Limb (tissue), 2 donors: ENCODE measurements around the gene ZNF699.
"Not testable (repeated sequence)": the region's sequence is repeated elsewhere in the genome, so short reads cannot be mapped to it uniquely, and the experiment has no call there.

Experiments used
- DNase-seq, 2 donors: peaks; one replicate each; pipeline ENCODE4 v3.0.0-alpha.2; 2016; ENCODE audit errors: extremely low spot score in 2 of 2

ZNF699 gene

GRCh38 chr19:9309139-9309973 lies at the start of gene ZNF699:
ZNF699 (minus strand) TSS chr19:9309838; CDS start chr19:9305119, 4,719 bp downstream.
- DNase-seq: peak; percentile 98 to 99

GRCh38 chr19:9354651-9355050 lies 45.0 kb upstream of the ZNF699 start:
- no peak for DNase-seq

DNA sequence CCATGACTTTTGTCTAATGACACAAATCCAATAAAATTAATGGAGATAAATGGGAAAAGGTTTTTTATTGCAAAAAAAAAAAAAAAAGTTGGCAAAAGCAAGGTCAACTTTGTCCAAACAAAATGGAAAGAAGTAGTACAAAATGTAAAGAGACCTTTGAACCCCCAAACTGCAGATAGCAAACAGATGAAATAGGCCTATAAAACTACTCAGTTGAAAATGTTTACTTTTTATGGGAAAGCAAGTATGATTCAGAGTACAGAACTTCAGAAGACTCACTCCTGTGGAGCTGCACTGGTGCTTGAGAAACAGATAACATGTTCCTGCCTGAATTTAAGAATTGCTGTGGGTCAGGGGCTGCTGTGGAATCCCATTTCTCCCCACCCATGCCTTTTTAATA lies 43.4 kb upstream of the ZNF699 start:
- DNase-seq: no peak

- DNase-seq: no peak
Observed at GRCh38 chr19:9352505-9352904, 42.9 kb upstream of the ZNF699 start.

DNA sequence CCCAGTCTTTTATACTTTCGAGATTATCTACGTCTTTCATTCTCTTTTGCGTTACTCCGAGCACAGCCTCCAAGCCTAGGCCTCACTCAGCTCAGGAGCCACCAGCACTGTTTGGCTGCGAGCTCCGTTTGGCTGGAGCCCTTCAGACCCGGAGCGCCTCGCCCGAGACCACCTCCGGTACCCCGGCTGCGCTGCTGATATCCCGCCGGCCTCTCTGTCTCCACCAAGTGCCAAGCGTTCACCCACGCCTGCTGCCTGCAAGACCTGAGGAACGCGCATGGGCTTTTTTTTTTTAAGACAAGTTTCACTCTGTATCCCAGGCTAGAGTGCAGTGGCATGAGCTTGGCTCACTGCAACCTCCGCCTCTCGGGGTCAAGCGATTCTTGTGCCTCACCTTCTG lies 39.0 kb upstream of the ZNF699 start:
- DNase-seq: no peak

- no peak for DNase-seq
Observed at GRCh38 chr19:9348253-9348652, 38.6 kb upstream of the ZNF699 start.

- no peak for DNase-seq
Observed at GRCh38 chr19:9345005-9345404, 35.4 kb upstream of the ZNF699 start.

DNA sequence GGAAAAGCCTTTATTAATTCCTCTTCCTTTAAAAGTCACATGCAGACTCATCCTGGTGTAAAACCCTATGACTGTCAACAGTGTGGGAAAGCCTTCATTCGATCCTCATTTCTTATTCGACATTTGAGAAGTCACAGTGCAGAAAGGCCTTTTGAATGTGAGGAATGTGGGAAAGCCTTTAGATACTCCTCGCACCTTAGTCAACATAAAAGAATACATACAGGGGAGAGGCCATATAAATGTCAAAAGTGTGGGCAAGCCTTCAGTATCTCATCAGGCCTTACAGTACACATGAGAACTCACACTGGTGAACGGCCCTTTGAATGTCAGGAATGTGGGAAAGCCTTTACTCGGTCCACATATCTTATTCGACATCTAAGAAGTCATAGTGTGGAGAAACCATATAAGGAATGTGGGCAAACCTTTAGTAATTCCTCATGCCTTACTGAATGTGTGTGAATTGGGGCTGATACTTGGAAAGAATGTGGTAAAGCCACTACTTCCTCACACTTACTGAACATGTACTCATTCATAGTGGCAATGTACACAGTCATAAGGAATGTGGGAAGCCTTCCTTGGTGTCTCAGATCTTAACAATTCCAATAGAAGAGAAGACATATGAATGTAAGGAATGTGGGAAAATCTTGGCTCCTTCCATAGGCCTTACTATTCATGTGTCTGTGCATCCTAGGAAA lies 33.1 kb upstream of the ZNF699 start:
- DNase-seq: no peak

GRCh38 chr19:9329999-9330398 lies 20.4 kb upstream of the ZNF699 start:
- DNase-seq: no peak

DNA sequence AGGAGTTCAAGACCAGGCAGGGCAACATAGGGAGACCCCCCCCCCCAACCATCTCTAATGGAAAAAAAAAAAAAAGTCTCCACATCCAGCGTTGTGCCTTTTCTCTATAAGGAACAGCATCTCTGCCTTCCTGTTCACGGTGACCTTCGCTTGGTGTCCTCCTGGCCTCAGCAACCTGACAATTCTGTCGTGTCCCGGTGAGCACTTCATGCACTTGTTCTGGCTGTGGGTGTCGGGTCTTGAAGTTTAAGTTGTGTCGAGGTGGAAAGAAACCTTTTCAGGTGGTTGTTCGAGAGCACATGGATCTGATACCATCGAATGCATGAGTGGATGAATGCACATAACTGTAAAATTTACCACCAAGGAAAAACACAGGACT lies 14.9 kb upstream of the ZNF699 start:
- DNase-seq: no peak

DNA sequence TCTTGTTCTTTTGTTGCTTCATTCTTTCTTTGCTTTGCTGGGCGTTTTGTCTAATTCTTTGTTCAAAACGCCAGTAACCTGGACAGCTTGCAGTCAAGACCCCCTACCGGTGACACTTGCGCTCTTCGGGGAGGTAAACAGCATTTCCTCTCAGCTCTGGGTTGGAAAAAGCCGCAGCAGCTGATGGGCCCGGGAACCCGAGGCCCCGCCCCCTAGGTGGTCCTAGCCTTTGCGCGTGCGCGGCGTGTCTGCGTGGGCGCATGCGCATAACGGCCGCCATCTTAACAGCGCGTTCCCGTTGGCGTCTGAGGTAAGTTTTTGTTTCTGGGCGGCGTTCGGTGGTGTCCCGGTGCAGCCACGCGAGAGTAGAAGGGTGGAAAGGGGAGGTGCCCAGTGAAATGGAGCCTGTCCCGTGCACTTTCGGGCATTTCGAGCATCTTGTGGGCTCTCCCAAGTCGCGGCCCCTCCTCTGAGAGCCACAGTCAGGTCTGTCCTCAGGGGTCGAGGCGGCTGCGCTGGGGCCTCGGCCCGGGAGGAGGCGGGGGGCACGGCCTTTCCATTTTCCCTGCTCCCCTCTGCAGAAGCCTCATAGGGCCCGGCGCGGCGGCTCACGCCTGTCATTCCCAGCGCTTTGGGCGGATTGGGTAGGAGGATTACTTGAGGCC lies 14.4 kb upstream of the ZNF699 start, which contains the start of gene ZNF559:
Gene ZNF559, plus strand, starts transcription at position 261 of the 665 bp plus-strand sequence. CDS start 14,371 bp downstream, outside the sequence.
- peak; percentile 97 to 99 for DNase-seq

GRCh38 chr19:9323557-9323918 lies 13.9 kb upstream of the ZNF699 start:
- peak in 1 of 2 donors; percentile 47 for DNase-seq

- DNase-seq: not testable (repeated sequence)
Observed at GRCh38 chr19:9322201-9322600, 12.6 kb upstream of the ZNF699 start.

DNA sequence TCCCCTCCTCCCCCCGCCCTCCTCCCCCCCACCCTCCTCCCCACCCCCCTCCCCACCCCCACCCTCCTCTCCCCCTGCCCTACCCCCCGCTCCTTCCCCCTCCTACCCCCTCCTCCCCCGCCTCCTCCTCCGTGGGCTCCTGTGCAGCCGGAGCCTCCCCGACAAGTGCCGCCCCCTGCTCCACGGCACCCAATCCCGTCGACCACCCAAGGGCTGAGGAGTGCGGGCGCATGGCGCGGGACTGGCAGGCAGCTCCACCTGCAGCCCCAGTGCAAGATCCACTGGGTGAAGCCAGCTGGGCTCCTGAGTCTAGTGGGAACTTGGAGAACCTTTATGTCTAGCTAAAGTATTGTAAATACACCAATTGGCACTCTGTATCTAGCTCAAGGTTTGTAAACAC lies 12.1 kb upstream of the ZNF699 start:
- not testable (repeated sequence) for DNase-seq

- peak in 1 of 2 donors; percentile 28 for DNase-seq
Observed at GRCh38 chr19:9321338-9321737, 11.7 kb upstream of the ZNF699 start.

DNA sequence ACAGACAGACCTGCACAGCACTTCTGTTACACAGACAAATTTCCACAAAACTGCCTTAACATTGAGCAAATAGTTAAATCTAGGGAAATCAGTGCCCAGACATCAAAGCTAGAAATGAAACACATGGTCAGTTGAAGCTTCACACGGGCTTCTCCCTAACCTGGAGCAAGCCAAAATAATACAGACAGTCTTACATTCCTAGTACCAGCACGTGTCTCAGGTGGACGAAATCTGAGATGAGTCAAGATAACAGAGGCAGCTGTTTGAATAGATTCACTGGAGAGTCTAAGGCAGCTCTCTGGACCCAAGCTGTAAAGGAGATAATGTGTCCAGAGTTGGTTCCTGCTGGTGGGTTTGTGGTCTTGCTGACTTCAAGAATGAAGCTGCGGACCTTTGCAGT lies 4.1 kb upstream of the ZNF699 start:
- DNase-seq: no peak

DNA sequence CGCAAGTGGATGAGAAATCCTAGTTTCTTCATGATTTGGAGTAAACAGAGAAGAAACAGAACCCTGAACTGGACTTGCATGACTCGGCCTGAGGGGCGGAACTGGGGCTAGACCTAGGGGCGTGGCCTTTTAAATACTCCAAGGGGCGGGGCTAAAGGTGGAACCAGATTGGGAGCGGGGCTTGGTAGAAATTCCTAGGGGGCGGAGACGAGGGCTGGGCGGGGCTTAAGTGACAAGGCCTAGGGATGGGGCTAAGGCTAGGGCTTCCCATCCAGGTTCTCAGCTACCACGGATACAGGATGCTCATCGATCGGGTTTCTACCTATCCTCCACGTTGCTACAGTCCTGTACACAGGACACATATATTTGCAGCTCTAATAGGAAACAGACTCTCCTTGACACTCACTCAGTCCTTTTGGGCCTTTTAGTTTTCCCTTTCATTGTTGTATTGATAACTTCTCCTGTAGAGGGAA lies 372 bp upstream of the ZNF699 start:
- no peak for DNase-seq

GRCh38 chr19:9308091-9308770 lies 1.4 kb downstream of the ZNF699 start:
- DNase-seq: no peak

- no peak for DNase-seq
Observed at GRCh38 chr19:9306443-9306842, 3.2 kb downstream of the ZNF699 start.

- no peak for DNase-seq
Observed at GRCh38 chr19:9296336-9296735, 13.3 kb downstream of the ZNF699 start.

GRCh38 chr19:9295411-9295849 lies 14.2 kb downstream of the ZNF699 start:
- DNase-seq: no peak
